ENCODE measurements around the gene WAPL. TPM values are rescaled to one million over a fixed set of nuclear protein-coding genes. Genes with fewer than 3 reads are reported as not detected.

WAPL gene
- total RNA-seq, 1 donor from 2014 or later = 33.4 TPM

DNA sequence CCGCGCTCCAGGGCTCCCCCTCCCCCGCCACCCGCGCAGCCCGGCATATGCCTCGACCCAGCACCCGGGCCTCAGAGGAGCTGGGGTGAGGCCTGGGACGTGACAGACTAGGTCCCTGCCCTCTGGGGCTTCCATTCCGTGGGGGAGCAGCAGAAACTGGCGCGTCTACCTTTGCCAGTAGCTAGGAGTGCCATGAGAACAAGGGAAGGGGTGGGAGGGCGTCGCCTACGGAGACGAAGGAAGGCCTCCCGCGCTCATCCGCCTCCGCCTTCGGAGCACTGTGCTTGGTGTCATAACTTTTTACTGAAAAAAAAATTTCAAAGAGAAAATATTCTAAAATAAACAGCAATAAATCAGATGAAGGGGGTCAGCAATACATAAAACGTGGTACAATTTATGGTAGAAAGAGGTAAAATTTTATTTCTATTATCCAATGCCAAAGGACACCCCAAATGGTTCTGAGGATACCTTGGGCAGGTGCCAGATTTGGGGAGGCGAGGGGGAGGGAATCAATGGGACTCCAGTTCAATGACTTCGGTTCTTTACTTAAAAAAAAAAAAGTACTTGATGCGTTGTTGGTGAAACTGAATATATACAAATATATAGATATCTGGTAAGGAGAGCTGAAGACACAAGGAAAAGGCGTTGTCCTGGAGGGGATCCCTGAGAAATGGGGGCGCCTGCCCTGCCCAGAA lies 119.9 kb downstream of the WAPL start:
- H3K9me3 Mint-ChIP-seq (ENCODE audit: unreplicated experiment) = peaks cover 18% of the 10 kb centered on the region
- H3K27me3 Mint-ChIP-seq (ENCODE audit: unreplicated experiment) = peaks cover 14% of the 10 kb centered on the region
- TF ChIP-seq, protein P1, sequence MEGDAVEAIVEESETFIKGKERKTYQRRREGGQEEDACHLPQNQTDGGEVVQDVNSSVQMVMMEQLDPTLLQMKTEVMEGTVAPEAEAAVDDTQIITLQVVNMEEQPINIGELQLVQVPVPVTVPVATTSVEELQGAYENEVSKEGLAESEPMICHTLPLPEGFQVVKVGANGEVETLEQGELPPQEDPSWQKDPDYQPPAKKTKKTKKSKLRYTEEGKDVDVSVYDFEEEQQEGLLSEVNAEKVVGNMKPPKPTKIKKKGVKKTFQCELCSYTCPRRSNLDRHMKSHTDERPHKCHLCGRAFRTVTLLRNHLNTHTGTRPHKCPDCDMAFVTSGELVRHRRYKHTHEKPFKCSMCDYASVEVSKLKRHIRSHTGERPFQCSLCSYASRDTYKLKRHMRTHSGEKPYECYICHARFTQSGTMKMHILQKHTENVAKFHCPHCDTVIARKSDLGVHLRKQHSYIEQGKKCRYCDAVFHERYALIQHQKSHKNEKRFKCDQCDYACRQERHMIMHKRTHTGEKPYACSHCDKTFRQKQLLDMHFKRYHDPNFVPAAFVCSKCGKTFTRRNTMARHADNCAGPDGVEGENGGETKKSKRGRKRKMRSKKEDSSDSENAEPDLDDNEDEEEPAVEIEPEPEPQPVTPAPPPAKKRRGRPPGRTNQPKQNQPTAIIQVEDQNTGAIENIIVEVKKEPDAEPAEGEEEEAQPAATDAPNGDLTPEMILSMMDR (IDR thresholded peaks at IDR 0.05; ENCODE audit: partially characterized antibody, unreplicated experiment) = no peak
- H3K4me3 Mint-ChIP-seq (ENCODE audit: unreplicated experiment) = peak overlapping the region; percentile 66
- H3K27ac Mint-ChIP-seq (ENCODE audit: unreplicated experiment) = peak overlapping the region; percentile 11
- no peak for DNase-seq
- H3K36me3 Mint-ChIP-seq (ENCODE audit: unreplicated experiment) = no peaks in the 10 kb centered on the region
- no peaks in the 10 kb centered on the region for H3K4me1 Mint-ChIP-seq (ENCODE audit: low read depth, unreplicated experiment)

DNA sequence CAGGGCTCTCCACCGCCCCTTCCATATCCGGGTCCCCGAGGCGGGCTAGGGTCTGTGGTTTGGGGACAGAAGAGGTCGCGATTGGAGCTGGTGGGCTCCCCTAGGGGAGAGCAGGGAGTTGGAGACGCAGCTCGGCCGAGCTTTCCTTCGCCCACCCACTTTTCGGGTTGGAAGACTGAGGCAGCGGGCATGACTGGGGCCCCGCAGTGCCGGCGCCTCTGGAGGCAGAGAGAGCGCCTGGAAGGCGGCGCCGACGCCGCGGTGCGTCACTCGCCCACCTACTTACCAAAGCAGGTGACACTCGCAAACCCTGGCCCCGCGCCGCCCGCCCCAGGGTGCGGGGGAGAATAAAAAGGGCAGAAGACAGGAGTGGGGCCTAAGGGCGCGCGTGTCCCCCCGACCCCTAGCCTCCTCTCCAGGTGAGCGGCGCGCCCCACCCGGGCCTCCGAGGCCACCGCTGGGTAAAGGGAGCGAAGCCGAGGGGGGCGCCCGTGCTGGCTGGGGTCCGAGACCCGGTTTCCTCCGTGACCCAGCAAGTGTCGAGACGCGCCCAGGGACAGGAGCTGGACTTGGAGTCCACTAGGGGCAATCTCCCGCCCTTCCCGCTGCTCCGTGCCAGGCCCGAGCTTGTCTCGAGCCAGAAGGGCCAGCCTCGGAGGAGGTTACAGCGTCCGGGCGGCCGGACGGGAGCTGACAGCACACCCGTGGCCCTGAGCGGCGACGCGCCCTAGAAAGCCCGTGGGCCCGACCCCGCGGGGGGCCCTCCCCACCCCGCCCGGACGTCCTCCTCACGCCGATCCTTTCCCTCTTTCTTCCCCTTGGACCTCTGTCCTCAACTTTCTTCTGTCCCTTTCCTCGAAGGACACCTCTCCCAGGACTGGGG lies 120.6 kb downstream of the WAPL start:
- Mint-ChIP-seq H3K27ac (ENCODE audit: unreplicated experiment) (no peak overlapping the region), H3K27me3 (ENCODE audit: unreplicated experiment) (peaks cover 14% of the 10 kb centered on the region), H3K9me3 (ENCODE audit: unreplicated experiment) (peaks cover 18% of the 10 kb centered on the region), H3K36me3 (ENCODE audit: unreplicated experiment) (no peaks in the 10 kb centered on the region), H3K4me3 (ENCODE audit: unreplicated experiment) (peak overlapping the region; percentile 72), H3K4me1 (ENCODE audit: low read depth, unreplicated experiment) (no peaks in the 10 kb centered on the region)
- TF ChIP-seq, protein P1 (IDR thresholded peaks at IDR 0.05; ENCODE audit: partially characterized antibody, unreplicated experiment) = no peak
- DNase-seq = peak; percentile 46

GRCh38 chr10:86399879-86400704 lies 121.5 kb downstream of the WAPL start:
- H3K4me3 Mint-ChIP-seq (ENCODE audit: unreplicated experiment) = peak overlapping the region; percentile 76
- H3K36me3 Mint-ChIP-seq (ENCODE audit: unreplicated experiment) = no peaks in the 10 kb centered on the region
- peak; percentile 98 for DNase-seq
- H3K27ac Mint-ChIP-seq (ENCODE audit: unreplicated experiment) = no peak overlapping the region
- TF ChIP-seq, protein P1 (IDR thresholded peaks at IDR 0.05; ENCODE audit: partially characterized antibody, unreplicated experiment) = peak; percentile 95
- H3K9me3 Mint-ChIP-seq (ENCODE audit: unreplicated experiment) = peaks cover 18% of the 10 kb centered on the region
- H3K4me1 Mint-ChIP-seq (ENCODE audit: low read depth, unreplicated experiment) = no peaks in the 10 kb centered on the region
- H3K27me3 Mint-ChIP-seq (ENCODE audit: unreplicated experiment) = peaks cover 14% of the 10 kb centered on the region

GRCh38 chr10:86399514-86399878 lies 122.1 kb downstream of the WAPL start:
- peaks cover 18% of the 10 kb centered on the region for H3K9me3 Mint-ChIP-seq (ENCODE audit: unreplicated experiment)
- H3K27ac Mint-ChIP-seq (ENCODE audit: unreplicated experiment) = no peak overlapping the region
- peaks cover 14% of the 10 kb centered on the region for H3K27me3 Mint-ChIP-seq (ENCODE audit: unreplicated experiment)
- H3K4me3 Mint-ChIP-seq (ENCODE audit: unreplicated experiment) = peak overlapping the region; percentile 76
- DNase-seq = no peak
- no peaks in the 10 kb centered on the region for H3K36me3 Mint-ChIP-seq (ENCODE audit: unreplicated experiment)
- TF ChIP-seq, protein P1 (IDR thresholded peaks at IDR 0.05; ENCODE audit: partially characterized antibody, unreplicated experiment) = no peak
- H3K4me1 Mint-ChIP-seq (ENCODE audit: low read depth, unreplicated experiment) = no peaks in the 10 kb centered on the region
